Ectodermal cell (in vitro differentiated cells): ENCODE measurements around the gene ABCA12. TPM values are rescaled to one million over a fixed set of nuclear protein-coding genes. Genes with fewer than 3 reads are reported as not detected.
"Not testable (repeated sequence)": the region's sequence is repeated elsewhere in the genome, so short reads cannot be mapped to it uniquely, and the experiment has no call there.

Experiments
- H3K27ac ChIP-seq: 2 replicates; pipeline ENCODE4 v1.7.0; 2013; ENCODE audit warnings: mild to moderate bottlenecking, low read depth, low read length; ENCODE audit not compliant: insufficient read depth, poor library complexity, severe bottlenecking
- H3K27me3 ChIP-seq: 2 replicates; pipeline ENCODE4 v1.7.0; 2013; ENCODE audit warnings: mild to moderate bottlenecking, low read length; ENCODE audit not compliant: insufficient read depth, control insufficient read depth, poor library complexity, severe bottlenecking
- H3K36me3 ChIP-seq: one replicate; pipeline ENCODE4 v1.7.0; 2013; ENCODE audit warnings: low read length; ENCODE audit not compliant: control insufficient read depth, insufficient read depth
- H3K4me1 ChIP-seq: one replicate; pipeline ENCODE4 v1.7.0; 2013; ENCODE audit warnings: low read length; ENCODE audit not compliant: control insufficient read depth, insufficient read depth
- H3K4me3 ChIP-seq: 2 replicates; pipeline ENCODE4 v1.7.0; 2013; ENCODE audit warnings: low read depth, low read length, control low read depth; ENCODE audit not compliant: insufficient read depth
- H3K9me3 ChIP-seq: 2 replicates; pipeline ENCODE4 v1.7.0; 2013; ENCODE audit warnings: mild to moderate bottlenecking, low read length, moderate library complexity; ENCODE audit not compliant: control insufficient read depth
- WGBS, 2 experiments: methylation state at CpG; one replicate each; pipeline ENCODE4 v1.1.7; 2013; ENCODE audit warnings: missing lambda C conversion rate in 2 of 2; 5-methylcytosine and 5-hydroxymethylcytosine counted together
- polyA plus RNA-seq, 4 experiments: library from polyadenylated mRNA; stranded (reverse); fragments of 50-300 nt; gene quantifications; one replicate each; pipeline ENCODE4 v1.2.3, GENCODE V29; 2013

Gene ABCA12, protein sequence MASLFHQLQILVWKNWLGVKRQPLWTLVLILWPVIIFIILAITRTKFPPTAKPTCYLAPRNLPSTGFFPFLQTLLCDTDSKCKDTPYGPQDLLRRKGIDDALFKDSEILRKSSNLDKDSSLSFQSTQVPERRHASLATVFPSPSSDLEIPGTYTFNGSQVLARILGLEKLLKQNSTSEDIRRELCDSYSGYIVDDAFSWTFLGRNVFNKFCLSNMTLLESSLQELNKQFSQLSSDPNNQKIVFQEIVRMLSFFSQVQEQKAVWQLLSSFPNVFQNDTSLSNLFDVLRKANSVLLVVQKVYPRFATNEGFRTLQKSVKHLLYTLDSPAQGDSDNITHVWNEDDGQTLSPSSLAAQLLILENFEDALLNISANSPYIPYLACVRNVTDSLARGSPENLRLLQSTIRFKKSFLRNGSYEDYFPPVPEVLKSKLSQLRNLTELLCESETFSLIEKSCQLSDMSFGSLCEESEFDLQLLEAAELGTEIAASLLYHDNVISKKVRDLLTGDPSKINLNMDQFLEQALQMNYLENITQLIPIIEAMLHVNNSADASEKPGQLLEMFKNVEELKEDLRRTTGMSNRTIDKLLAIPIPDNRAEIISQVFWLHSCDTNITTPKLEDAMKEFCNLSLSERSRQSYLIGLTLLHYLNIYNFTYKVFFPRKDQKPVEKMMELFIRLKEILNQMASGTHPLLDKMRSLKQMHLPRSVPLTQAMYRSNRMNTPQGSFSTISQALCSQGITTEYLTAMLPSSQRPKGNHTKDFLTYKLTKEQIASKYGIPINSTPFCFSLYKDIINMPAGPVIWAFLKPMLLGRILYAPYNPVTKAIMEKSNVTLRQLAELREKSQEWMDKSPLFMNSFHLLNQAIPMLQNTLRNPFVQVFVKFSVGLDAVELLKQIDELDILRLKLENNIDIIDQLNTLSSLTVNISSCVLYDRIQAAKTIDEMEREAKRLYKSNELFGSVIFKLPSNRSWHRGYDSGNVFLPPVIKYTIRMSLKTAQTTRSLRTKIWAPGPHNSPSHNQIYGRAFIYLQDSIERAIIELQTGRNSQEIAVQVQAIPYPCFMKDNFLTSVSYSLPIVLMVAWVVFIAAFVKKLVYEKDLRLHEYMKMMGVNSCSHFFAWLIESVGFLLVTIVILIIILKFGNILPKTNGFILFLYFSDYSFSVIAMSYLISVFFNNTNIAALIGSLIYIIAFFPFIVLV (N-terminal part only)
- polyA plus RNA-seq (2013, experiment 1 of 4) = 0.06 TPM
- not detected for polyA plus RNA-seq (2013, experiment 2 of 4)
- polyA plus RNA-seq (2013, experiment 3 of 4) = not detected
- 0.04 TPM for polyA plus RNA-seq (2013, experiment 4 of 4)

DNA sequence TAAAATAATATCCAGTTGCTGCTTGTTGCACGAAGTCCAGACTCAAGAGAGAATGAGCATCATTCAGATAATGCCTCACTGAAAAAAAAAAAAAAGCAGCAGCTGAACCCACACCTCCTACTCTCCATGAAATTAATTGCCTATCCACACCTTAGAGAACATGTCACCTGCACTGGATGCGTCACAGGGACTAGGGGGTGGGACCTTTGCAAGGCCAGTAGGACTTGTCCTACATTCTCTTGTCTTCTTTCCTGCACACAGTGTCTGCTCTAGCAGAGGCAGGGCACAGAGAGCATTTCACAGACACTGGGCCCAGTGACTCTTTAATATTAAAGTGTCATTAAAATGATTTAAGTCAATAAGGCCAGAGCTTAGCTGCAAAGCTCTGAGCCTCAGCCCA is at the start of gene ABCA12:
ABCA12 (minus strand) TSS at position 148 of the 400 bp plus-strand sequence. CDS start 418 bp downstream, outside the sequence.
- H3K4me3 ChIP-seq = no peak within 1 kb of the TSS
- H3K4me1 ChIP-seq = no peaks in the 10 kb centered on the region
- H3K27me3 ChIP-seq = no peaks in the 10 kb centered on the region
- H3K36me3 ChIP-seq = no peaks in the 10 kb centered on the region
- no peak within 1 kb of the TSS for H3K27ac ChIP-seq
- 85 to 96% methylated on average over 2 of the region's 2 CpGs for WGBS, 2 experiments
- no peaks in the 10 kb centered on the region for H3K9me3 ChIP-seq

DNA sequence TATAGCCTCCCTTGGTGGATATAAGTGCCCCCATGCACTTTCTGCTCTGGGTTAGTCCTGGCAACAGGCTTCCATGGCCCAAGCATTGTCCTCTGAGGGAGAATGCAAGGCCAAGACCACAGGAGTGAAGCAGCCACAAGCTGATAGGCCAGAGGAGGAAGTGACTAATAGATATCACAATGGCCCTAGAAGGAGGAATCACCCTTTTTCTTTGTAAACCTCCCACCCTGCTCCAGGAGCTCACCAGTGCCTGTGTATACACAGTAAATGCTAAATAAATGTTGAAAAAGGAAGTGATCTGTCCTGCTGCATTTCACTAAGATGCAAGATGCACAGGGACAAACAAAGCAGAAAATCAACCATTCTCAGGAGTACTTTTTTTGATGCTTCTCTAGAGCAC is 49.7 kb upstream of the ABCA12 start:
- H3K4me3 ChIP-seq = no peak overlapping the region
- no peaks in the 10 kb centered on the region for H3K27me3 ChIP-seq
- no peaks in the 10 kb centered on the region for H3K9me3 ChIP-seq
- no peaks in the 10 kb centered on the region for H3K36me3 ChIP-seq
- no peaks in the 10 kb centered on the region for H3K4me1 ChIP-seq
- H3K27ac ChIP-seq = no peak overlapping the region

DNA sequence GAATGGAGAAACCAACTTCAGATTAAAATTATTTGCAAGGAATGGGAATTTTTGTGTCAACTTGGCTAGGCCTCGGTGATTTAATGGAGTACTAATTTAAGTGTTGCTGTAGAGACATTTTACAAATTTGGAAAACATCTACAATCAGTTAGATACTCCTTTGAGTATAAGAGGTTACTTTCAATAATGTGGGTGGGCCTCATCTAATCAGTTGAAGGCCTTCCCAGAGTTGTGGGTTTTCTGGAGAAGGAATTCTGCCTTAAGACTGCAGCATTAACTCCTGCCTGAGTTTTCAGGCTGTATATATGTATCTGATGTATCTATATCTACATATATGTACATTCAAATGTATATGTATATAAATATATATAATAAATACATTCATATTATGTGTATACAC is 47.6 kb upstream of the ABCA12 start:
- H3K27ac ChIP-seq = no peak overlapping the region
- no peaks in the 10 kb centered on the region for H3K36me3 ChIP-seq
- 89 to 91% methylated on average over 1 of the region's 1 CpG for WGBS, 2 experiments
- H3K4me1 ChIP-seq = no peaks in the 10 kb centered on the region
- H3K4me3 ChIP-seq = no peak overlapping the region
- H3K9me3 ChIP-seq = no peaks in the 10 kb centered on the region
- H3K27me3 ChIP-seq = no peaks in the 10 kb centered on the region

DNA sequence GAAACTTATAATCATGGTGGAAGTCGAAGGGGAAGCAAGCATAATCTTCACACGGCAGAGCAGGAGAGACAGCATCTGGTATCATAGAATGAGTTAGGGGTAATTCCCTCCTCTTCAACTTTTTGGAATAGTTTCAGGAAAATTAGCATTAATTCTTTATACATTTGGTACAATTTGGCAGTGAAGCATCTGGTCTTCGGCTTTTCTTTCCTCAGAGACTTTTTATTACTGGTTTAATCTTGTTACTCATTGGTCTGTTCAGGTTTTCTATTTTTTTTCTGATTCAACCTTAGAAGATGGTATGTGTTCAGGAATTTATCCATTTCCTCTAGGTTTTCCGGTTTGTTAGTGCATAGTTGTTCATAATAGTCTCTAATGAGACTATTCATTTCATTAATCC is 39.7 kb upstream of the ABCA12 start:
- no peak overlapping the region for H3K4me3 ChIP-seq
- no peaks in the 10 kb centered on the region for H3K4me1 ChIP-seq
- H3K36me3 ChIP-seq = no peaks in the 10 kb centered on the region
- 96% methylated on average over 2 to 3 of the region's 4 CpGs for WGBS, 2 experiments
- H3K27me3 ChIP-seq = no peaks in the 10 kb centered on the region
- no peaks in the 10 kb centered on the region for H3K9me3 ChIP-seq
- no peak overlapping the region for H3K27ac ChIP-seq

DNA sequence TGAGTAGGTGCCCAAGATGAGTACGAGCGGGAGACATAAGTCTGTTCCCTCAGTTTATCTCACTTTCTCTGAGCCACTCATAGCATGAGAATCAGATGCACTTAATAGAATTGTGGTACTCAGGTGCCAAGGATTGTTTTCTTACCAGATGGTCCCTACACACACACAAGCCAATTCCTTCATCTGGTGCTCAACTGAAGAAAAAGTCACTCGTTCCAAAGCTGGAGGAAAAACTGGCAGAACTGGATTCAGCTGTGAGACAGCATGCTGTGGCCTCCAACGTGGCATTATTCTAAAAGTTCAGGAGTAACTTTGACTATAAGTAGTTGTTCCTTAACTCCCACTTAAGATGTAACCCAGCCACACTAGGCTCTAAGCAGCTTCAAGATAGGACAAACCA is 33.4 kb upstream of the ABCA12 start:
- Histone ChIP-seq H3K9me3 (no peaks in the 10 kb centered on the region), H3K27me3 (no peaks in the 10 kb centered on the region), H3K27ac (no peak overlapping the region), H3K4me3 (no peak overlapping the region), H3K36me3 (no peaks in the 10 kb centered on the region), H3K4me1 (no peaks in the 10 kb centered on the region)
- 87 to 91% methylated on average over 4 of the region's 4 CpGs for WGBS, 2 experiments

DNA sequence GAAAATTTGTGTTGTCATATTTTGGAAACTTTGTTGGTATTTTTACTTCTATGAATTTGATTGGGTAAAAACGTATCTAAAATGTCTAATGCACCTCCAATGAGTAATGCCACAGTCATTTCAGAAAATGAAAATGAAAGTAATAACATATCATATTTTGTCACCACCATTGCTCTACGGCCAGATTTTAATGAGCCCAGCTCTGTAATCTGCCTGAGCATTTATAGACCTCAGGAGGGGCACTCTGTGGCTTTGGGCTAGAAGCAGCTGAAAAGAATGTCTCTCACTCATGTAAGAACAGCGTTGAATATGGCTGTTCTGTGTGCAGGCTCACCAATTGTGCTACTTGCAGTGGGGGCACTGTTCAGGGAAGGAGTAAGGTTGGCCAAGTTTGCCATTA is 32.7 kb upstream of the ABCA12 start:
- no peaks in the 10 kb centered on the region for H3K9me3 ChIP-seq
- H3K27ac ChIP-seq = no peak overlapping the region
- no peak overlapping the region for H3K4me3 ChIP-seq
- H3K4me1 ChIP-seq = no peaks in the 10 kb centered on the region
- 78 to 95% methylated on average over 2 to 3 of the region's 3 CpGs for WGBS, 2 experiments
- no peaks in the 10 kb centered on the region for H3K27me3 ChIP-seq
- no peaks in the 10 kb centered on the region for H3K36me3 ChIP-seq

DNA sequence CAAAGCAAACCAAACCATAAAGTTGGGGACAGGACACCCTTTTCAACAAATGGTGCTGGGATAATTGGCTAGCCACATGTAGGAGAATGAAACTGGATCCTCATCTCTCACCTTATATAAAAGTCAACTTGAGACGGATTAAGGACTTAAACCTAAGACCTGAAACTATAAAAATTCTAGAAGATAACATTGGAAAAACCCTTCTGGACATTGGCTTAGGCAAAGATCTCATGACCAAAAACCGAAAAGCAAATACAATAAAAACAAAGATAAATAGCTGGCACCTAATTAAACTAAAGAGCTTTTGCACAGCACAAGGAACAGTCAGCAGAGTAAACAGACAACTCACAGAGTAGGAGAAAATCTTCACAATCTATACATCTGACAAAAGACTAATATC is 28.1 kb upstream of the ABCA12 start:
- not testable (repeated sequence) for H3K27me3 ChIP-seq
- 94 to 95% methylated on average over 2 of the region's 2 CpGs for WGBS, 2 experiments

DNA sequence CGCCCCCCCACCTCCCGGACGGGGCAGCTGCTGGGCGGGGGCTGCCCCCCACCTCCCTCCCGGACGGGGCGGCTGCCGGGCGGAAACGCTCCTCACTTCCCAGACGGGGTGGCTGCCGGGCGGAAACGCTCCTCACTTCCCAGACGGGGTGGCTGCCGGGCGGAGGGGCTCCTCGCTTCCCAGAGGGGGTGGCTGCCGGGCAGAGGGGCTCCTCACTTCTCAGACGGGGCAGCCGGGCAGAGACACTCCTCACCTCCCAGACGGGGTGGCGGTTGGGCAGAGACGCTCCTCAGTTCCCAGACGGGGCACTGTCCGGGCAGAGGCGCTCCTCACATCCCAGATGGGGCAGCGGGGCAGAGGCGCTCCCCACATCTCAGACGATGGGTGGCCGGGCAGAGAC is 24.9 kb upstream of the ABCA12 start:
- H3K27ac ChIP-seq, H3K9me3 ChIP-seq, H3K4me1 ChIP-seq, H3K4me3 ChIP-seq, H3K36me3 ChIP-seq, H3K27me3 ChIP-seq: not testable (repeated sequence)
- WGBS, 2 experiments = 97% methylated on average over 31 of the region's 31 CpGs

More for the DNA sequence above, 28.1 kb upstream of the ABCA12 start:
- not testable (repeated sequence) for H3K36me3 ChIP-seq, H3K27ac ChIP-seq, H3K4me3 ChIP-seq, H3K4me1 ChIP-seq, H3K9me3 ChIP-seq

DNA sequence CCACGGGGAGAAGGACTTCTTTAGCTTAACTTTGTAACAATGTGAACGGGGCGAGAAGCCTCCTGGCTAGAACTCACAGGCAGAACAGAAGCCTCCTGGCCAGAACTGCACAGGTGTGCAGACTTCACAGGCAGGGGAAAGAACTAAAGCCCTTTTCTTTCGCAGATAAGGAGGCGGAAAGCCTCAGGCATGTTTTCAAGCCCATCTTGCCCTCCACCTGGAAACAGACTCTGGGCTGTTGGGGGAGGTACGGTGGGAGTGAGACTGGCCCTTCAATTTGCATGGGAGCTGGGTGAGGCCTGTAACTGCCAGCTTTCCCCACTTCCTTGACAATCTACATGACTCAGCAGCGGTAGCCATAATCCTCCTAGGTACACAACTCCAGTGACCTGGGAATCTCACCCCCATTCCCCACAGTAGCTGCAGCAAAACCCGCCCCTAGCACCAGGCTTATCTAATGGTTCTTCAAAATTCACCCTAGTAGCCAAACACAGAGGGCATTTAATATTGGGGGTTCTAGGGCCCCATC is 22.9 kb upstream of the ABCA12 start:
- WGBS, 2 experiments = 89 to 92% methylated on average over 8 of the region's 8 CpGs
- Histone ChIP-seq H3K9me3 (no peaks in the 10 kb centered on the region), H3K4me1 (no peaks in the 10 kb centered on the region), H3K4me3 (no peak overlapping the region), H3K27ac (no peak overlapping the region), H3K36me3 (no peaks in the 10 kb centered on the region), H3K27me3 (no peaks in the 10 kb centered on the region)
